NCI-H345 (cell line): ENCODE measurements around the gene MAST2.
"Not testable (repeated sequence)": the region's sequence is repeated elsewhere in the genome, so short reads cannot be mapped to it uniquely, and the experiment has no call there.

ENCODE experiments used
- DNase-seq: peaks from one replicate; lab custom pipeline; 2025; lab: John Stamatoyannopoulos, UW

MAST2 gene

DNA sequence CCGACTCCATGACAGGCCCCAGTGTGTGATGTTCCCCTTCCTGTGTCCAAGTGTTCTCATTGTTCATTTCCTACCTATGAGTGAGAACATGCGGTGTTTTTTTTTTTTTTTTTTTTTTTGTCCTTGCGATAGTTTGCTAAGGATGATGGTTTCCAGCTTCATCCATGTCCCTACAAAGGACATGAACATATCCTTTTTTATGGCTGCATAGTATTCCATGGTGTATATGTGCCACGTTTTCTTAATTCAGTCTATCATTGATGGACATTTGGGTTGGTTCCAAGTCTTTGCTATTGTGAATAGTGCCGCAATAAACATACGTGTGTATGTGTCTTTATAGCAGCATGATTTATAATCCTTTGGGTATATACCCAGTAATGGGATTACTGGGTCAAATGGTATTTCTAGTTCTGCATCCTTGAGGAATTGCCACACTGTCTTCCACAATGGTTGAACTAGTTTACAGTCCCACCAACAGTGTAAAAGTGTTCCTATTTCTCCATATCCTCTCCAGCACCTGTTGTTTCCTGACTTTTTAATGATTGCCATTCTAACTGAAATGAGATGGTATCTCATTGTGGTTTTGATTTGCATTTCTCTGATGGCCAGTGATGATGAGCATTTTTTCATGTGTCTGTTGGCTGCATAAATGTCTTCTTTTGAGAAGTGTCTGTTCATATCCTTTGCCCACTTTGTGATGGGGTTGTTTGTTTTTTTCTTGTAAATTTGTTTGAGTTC is 54.5 kb downstream of the MAST2 start:
- not testable (repeated sequence) for DNase-seq

DNA sequence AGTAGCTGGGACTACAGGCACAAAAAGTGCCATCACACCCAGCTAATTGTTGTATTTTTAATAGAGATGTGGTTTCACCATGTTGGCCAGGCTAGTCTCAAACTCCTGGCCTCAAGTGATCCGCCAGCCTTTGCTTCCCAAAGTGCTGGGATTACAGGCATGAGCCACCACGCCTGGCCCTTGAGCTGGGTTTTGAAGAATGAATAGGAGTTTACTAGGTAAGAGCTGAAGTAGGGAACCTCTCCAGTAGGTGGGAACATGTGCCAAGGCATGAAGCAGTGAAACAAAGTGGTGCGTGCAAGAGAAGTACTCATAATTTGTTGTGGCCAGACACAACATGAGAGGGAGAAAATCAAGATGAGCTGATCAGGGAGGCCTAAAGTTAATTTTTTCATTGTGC is 55.8 kb downstream of the MAST2 start:
- no peak for DNase-seq

DNA sequence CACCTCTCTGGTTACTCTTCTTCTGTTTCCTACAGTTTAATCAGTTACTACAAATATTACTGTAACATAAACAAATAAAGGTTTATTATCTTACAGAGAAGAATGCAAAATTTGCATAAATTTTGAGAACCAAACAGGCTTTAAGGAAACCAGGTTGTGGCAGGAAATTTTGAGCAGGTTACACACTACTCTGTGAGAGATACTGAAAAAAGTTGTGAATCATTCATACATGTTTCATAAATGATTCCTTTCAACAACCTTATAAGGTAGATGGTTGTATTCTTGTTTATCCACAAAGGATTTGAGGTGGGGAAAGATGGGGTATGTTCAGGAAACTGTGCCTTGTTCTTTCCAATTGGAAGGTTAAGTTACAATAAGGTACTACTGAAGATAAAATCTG is 58.6 kb downstream of the MAST2 start:
- DNase-seq: no peak

DNA sequence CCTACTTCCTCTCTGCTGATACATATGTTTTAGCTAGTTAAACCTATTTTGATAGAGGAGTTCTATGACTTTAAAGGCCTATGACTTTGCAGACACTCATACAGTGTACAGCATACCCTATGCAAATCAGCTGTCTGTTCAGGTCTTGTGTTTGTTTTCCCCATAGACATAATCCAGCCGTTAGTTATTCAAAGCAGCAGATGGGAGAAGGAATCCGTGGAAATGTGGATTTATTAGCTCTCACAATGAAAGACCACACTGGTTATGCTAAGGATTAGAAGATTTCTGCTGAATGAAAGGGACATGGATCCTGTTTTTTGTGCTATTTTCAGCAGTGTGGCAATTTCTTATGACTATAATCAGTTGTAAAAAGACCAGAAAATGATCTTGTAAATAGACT is 59.8 kb downstream of the MAST2 start:
- peak; percentile 10 for DNase-seq

DNA sequence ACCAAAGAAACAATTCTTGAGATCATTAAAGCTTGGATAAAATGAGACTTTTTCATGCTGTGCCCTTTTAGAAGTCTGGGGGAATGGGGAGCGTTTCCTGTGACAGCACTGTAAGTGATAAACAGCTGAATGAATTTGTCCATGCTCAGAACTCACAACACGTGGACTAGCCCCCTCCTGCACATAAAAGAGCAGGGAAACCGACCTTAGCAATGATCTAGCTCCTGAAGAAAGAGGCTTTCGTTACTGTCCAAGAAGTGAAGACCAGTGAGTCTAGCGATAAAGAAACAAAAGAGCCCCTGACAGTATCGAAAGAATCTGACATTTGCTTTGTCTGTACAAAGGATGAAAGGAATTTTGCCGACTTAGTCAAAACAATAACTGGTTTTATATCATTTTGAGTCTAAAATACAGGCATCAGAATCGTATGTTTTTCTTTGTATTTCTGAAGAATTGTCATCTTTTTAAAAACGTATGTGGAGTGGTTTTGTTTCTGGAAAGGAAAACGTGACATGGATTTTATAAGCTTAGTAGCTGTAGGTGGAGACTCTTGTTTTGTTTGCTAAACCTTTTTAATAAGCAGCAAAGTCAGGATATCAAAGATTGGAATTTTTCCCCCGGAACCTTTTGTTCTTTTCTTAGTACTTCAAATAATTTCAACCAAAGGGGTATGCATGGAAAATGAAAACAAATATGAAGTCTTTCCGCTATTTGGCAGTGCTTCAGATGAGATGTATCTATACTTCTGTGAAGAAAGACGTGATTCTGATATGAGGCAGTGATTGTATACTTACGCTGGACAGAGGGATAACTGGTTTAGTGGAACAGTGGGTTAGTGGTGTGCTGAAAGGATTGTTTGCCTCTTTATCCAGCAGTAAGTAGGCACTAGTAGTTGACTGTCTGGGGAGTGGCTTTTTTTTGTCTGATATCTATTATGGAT is 61.0 kb downstream of the MAST2 start:
- DNase-seq: no peak

DNA sequence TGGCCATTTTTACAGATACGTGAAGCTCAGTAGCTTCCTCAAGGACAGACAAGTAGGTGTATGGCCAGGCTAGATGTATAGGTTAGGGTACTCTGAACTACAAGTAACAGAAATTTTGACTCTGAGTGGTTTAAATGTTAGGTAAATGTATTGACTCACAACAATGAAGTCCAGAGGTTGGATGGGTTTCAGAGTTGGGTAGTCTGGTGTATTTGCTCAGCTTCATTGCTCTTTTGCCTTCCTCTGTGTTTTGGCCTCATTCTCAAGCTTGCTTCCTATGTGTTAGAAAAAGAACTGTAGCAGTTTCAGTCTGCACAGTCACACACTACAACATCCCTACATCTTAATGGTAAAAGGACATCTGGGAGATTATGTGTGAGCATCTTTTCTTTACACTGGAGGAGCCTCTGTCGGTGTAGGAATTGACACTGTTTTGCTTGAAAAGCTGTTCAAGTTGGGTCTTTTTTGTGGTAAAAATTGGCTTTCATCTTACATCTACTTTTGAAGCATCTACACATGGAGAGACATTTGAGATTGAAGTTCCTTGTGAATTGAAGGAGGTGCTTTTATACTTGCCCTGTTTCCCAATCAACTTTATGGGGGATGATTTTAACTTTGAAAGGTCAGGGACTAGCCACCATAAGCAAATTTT is 64.4 kb downstream of the MAST2 start:
- no peak for DNase-seq

DNA sequence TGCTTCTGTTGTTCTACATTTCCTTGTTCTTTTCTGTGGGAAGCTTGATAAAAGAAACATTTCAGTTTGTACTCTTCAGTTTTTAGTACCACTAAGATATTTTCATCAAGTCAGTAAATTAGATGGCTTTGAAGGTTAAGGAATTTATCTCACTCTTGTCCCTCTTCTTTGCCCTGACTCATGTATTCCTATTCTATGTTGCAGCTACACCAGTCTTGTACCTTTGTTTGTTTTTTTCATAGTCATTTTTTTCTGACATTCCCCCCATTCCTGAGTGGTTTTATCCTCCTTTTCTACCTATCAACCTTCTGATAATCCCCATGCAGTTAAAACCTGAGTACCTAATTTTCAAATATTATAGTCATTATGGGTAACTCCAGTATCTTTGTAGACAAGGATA is 65.4 kb downstream of the MAST2 start:
- DNase-seq: no peak

DNA sequence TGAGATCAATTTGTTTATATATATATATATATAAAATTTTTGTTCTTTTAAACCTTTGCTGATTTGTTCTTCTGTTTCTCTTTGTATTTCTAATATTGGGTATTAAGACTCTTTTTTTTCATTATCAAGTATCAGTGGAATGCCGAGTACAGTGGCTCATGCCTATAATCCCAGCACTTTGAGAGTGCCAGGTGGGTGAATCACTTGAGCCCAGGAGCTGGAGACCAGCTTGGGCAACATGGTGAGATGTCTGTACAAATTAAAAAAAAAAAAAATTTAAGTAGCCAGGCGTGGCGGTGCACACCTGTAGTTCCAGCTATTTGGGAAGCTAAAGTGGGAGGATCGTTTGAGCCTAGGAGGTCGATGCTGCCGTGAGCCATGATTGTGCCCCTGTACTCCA is 67.1 kb downstream of the MAST2 start:
- no peak for DNase-seq

DNA sequence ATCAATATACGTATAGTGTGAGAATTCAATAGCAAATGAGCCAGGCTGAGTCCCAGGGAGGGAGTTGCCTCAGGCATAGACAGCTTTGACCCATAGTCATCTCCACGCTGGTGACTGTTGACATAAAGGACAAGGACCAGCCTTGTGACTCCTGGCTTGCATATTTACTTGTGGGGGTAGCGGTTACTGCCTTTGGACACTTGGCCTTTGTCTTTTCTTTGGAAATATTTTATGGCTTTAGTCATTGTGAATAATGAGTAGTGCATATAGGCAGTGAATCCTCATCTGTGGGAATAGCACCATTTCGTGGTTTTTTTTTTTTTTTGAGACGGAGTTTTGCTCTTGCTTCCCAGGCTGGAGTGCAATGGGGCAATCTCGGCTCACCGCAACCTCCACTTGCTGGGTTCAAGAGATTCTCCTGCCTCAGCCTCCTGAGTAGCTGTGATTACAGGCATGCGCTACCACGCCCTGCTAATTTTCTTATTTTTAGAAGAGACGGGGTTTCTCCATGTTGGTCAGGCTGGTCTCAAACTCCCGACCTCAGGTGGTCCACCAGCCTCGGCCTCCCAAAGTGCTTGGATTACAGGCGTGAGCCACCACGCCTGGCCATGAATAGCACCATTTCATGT is 68.9 kb downstream of the MAST2 start:
- not testable (repeated sequence) for DNase-seq

DNA sequence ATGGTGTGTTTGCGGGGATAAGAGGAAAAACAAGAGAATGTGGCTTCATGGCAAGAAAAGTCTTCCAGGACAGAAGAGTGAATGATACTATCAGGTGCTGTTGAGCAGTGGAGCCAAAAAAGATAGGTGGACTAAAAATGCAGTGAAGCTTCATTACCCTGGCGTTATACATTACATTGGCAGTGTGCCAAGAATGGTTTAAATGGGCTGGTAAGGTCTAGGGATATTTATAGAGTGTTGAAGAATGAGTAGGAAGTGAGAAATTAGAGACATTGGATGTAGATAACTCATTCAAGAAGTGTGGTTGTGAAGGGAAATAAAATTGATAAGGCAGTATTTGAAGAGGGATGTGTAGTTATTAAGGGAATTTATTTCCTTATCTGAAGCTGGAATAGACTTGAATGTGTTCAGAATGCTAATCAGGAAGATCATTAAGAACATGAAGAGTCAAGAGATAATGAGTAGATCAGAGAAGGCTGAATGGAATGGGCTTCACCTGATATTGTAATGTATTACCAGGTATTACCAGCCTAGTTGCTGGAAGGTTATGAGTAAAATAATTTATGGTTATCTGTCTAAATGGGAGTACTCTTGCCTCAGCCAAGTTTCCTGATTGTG is 72.7 kb downstream of the MAST2 start:
- peak; percentile 61 for DNase-seq

DNA sequence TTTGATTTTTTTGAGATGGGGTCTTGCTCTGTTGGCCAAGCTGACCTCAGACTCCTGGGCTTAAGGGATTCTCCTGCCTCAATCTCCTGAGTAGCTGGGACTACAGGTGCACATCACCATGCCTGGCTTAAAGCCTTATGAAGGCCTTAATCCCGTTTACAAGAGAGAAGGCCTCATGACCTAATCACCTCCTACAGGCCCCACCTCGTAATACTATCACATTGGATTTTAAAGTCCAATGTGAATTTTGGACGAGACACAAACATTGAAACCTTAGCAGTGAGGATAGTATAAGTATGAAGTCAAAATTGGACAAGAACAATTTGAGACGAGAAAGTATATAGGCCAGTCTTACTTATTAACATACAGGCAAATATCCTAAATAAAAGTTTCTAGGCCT is 73.9 kb downstream of the MAST2 start:
- DNase-seq: no peak

DNA sequence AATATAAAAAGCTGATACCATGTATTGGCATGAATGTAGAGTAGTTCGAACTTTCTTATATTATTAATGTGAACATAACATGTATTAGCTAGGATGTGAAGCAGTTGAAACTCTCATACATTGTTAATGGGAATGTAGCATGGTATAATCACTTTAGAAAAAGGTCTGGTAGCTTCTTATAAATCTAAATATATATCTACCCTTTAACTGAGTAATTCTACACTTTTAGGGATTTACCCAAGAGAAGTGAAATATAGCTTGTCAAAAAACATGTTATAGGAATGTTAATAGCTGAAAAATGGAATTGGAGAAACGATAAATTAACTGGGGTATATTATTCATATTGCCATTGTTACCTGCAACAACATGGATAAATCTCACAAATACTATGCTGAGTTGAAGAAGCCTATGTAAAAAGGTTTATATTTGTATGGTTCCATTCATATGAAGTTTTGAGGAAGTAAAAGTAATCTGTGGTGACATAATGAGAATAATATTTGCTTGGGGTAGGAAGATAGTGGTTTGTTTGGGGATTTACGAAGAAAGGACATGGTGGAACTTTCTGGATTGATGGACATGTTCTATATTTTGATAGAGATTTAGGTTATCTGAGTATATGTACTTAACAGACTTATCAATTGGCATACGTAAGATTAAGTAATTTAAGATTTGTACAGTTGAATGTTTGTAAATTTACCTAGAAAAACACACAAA is 76.6 kb downstream of the MAST2 start:
- no peak for DNase-seq

DNA sequence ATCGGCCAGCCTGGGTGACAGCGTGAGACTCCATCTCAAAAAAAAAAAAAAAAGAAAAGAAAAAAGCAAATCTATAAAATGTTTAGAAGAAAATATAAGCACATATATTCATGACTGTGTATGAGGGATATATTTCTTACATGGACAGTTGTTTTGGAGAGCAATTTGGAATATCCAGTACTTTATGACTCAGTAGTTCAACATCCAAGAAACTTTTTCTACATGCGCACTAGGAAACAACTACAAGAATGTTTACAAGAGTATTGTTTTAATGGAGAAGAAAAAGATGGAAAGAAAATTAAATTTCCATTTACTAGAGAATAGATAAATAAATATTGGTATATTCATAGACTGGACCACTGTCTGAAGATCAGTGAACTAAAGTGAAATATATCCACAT is 77.5 kb downstream of the MAST2 start:
- no peak for DNase-seq

DNA sequence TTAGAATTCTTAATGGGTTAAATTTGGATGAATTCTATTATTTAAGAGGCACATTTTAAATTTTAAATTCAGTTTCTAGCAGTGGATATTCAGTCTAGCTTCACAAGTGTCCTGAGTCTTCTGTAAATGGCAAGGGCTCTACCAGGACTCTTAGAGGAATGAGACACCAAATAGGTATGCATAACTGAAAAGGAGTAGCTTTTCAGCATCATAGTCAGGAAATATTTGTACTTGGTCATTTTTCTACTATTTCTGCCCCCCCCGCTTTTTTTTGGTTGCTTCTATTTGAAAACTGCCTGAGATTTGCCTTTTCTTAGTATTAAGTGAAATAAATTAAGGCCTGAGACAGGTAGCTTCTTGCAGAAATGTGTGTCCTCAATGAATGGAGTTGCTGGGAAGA is 80.2 kb downstream of the MAST2 start:
- no peak for DNase-seq

DNA sequence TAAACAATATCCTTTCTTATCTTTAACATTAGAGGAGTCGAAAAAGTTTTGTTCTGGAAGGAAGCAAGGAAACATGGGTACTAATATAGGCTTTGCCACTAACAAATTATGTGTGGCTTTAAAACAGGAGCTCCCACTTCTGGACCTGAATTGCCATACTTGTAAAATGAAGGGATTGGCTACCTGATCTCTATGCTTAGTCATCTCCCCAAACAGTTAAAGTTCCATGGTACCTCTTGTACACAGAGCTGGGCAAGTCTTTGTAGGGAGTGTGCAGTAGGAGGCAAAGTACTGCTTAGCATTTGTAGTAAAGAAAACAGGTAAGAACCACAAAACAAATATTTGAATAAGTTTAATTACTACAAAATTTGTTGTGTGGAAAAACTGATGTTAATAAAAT is 81.3 kb downstream of the MAST2 start:
- DNase-seq: no peak

DNA sequence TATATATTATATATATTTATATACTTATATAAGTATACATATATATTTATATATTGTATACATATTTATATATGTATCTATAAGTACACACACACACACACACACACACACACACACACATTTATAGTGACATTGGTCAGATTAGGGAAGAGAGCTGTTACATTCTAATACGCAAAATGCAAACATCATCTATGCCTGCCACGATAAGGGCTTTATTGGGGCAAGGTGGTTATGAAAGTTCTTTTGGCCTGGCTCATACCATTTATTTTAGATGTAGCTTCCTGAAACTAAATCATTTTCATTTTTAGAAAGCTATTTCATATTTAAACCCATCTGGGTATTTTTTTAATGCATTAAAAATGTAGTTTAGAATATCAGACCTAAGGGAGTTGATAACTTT is 82.8 kb downstream of the MAST2 start:
- no peak for DNase-seq

DNA sequence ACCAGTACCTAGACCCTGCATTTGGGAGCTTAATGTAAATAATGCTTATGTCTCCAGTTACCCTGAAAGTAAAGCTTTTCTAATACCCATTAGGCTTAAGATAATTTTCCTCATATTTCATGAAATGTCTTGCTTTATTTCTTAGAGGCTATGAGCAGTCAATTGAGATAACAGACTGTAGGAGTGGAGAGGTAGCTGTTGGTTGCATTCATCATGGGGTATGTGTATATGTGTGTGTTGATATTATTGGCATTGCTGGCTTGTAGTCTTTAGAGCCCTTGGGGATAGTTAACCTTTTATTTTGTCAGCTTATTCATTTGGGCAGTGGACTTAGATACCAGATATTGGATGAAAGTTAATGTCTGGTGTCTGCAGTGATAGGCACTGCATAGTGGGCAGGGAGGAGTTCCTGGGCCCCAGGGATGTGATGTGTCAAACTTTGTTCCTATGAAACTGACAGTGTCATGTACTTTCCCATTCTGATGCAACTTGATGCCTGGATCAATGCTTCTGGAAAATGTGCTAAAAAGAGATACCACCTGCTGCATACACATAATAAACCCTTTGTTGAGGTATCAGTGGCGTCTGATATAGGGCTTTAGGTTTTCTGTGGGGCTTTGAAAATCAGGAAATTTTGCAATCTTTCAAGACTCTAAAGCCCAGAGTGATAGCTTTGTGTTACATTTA is 83.9 kb downstream of the MAST2 start:
- no peak for DNase-seq

DNA sequence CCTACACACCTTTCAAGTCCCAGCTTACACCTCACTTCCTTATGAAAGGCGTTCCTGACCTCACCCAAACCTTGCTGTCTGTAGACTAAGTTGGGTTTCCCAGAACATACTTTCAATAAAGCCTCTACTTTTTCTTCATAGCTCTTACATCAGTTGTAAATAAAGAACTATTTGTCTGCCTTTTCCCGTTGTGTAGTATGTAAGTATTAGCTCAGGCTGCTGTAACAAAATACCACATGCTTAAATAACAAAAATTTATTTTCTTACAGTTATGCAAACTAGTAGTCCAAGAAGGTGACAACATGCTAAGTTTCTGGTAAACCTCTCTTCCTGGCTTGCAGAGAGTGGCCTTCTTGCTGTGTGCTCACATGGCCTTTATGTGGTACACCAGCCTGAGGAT is 86.7 kb downstream of the MAST2 start:
- no peak for DNase-seq

DNA sequence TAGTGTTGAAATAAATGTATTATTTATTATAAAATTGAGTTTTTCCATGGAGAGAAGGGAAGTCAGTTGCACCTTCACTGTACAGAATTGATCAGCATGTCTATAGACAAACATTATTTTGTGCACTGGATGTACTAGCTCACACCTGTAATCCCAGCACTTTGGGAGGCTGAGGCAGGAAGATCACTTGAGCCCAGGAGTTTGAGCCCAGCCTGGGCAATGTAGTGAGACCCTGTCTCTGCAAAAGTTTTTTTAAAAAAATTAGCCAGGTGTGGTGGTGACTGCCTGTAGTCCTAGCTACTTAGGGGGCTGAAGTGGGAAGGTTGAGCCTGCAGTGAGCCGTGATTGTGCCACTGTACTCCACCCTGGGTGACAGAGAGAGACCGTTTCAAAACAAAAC is 87.7 kb downstream of the MAST2 start:
- no peak for DNase-seq

DNA sequence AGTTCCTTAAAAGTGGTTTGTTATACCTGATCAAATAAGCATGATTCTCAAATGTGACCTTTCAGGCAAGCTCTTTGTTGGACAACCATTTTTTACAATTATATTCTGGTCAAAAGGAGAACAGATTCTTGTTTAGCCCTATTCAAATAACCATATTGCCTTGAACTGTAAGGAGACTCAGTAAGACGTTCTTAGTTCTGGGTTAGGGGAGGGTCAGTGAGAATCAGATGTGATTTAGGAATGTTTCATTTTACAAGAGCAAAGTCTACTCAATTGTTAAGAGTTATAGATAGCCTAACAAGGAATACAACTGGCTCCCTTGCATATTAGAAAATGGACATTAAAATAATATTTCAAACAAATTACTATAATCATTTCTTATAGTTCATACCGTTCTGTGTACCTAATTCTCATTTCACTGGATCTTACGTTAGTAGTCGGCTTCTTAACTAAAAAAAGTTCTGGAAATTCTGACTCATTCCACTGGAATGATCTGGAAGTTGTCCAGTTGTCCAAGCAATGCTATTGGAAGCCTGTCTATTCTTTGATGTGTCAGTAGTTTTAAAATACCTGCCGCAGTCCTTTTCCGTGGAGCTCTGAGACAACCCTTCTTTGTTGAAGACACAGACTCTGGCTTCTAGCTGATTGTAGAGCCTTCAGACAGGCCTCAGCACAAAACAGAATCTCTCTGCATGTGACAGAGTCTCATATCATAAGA is 88.8 kb downstream of the MAST2 start:
- no peak for DNase-seq
